Upper lobe of left lung (tissue), 4 donors: ENCODE results near the gene HPCAL1.

Experiments used
- EP300 ChIP-seq, 4 donors: sonication (generic); formaldehyde crosslinking; IDR thresholded peaks; one replicate each; pipeline ENCODE4 v1.5.1; 2017; ENCODE audit warnings: antibody characterized with exemption in 4 of 4, control low read depth in 2 of 4
- POLR2A ChIP-seq, 4 donors: fragments of 450-650 bp; IDR thresholded peaks; one replicate each; pipeline ENCODE4 v1.5.1; 2016 to 2017; ENCODE audit warnings: antibody characterized with exemption in 4 of 4, mild to moderate bottlenecking in 2 of 4
- POLR2AphosphoS5 ChIP-seq, 2 donors: sonication (generic); formaldehyde crosslinking; IDR thresholded peaks; one replicate each; pipeline ENCODE4 v1.5.1; 2017; ENCODE audit warnings: antibody characterized with exemption in 2 of 2
- TF ChIP-seq, protein P1 (sequence below), 6 experiments: fragments of 450-650 bp in 4 of 6; fragments of 200-600 bp in 2 of 6; sonication (generic) in 2 of 6; IDR thresholded peaks; one replicate each; pipeline ENCODE4 v1.5.1; 2016 to 2019; ENCODE audit warnings: antibody characterized with exemption in 6 of 6

DNA sequence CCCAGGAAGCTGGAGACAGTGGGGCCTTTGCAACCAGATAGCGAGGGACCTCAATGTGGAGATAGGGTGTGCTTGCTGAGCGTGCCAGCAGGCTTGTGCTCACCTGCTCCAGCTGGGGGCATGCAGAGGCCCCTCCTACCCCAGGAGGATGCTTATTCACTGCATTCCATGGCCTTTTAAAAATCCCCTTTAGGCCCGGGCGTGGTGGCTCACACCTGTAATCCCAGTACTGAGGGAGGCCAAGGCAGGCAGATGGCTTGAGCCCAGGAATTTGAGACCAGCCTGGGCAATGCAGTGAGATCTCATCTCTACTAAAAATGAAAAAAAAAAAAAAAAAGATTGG is 90.9 kb downstream of the HPCAL1 start:
- TF ChIP-seq, protein P1, sequence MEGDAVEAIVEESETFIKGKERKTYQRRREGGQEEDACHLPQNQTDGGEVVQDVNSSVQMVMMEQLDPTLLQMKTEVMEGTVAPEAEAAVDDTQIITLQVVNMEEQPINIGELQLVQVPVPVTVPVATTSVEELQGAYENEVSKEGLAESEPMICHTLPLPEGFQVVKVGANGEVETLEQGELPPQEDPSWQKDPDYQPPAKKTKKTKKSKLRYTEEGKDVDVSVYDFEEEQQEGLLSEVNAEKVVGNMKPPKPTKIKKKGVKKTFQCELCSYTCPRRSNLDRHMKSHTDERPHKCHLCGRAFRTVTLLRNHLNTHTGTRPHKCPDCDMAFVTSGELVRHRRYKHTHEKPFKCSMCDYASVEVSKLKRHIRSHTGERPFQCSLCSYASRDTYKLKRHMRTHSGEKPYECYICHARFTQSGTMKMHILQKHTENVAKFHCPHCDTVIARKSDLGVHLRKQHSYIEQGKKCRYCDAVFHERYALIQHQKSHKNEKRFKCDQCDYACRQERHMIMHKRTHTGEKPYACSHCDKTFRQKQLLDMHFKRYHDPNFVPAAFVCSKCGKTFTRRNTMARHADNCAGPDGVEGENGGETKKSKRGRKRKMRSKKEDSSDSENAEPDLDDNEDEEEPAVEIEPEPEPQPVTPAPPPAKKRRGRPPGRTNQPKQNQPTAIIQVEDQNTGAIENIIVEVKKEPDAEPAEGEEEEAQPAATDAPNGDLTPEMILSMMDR (IDR thresholded peaks at IDR 0.05), result no peak
- no peak for TF ChIP-seq POLR2A (IDR thresholded peaks at IDR 0.05)
- no peak for TF ChIP-seq EP300 (IDR thresholded peaks at IDR 0.05)
- no peak for TF ChIP-seq POLR2AphosphoS5 (IDR thresholded peaks at IDR 0.05)
